Panc1 (cell line): Measurements from ENCODE around the gene RPH3AL.

ENCODE experiments used
- POLR2AphosphoS5 ChIP-seq: IDR thresholded peaks from 2 replicates; pipeline ENCODE4 v1.6.1; 2012; ENCODE audit warnings: mild to moderate bottlenecking, low read depth, low read length, moderate library complexity
- SIN3A ChIP-seq: IDR thresholded peaks from 2 replicates; pipeline ENCODE4 v1.6.1; 2012; ENCODE audit warnings: low read depth, mild to moderate bottlenecking, low read length, moderate library complexity, borderline replicate concordance; ENCODE audit not compliant: insufficient read depth
- TF ChIP-seq, protein P1 (sequence below): fragments of 450-650 bp; IDR thresholded peaks from 2 replicates; pipeline ENCODE4 v1.5.1; 2017; ENCODE audit warnings: mild to moderate bottlenecking
- TF ChIP-seq, protein P2 (sequence below), 2 experiments: IDR thresholded peaks; 2 replicates each; pipeline ENCODE4 v1.6.1; 2011 to 2012; ENCODE audit warnings: low read depth in 2 of 2, control low read depth in 1 of 2, low read length in 1 of 2, mild to moderate bottlenecking in 1 of 2, moderate library complexity in 1 of 2; ENCODE audit not compliant: insufficient read depth in 1 of 2

DNA sequence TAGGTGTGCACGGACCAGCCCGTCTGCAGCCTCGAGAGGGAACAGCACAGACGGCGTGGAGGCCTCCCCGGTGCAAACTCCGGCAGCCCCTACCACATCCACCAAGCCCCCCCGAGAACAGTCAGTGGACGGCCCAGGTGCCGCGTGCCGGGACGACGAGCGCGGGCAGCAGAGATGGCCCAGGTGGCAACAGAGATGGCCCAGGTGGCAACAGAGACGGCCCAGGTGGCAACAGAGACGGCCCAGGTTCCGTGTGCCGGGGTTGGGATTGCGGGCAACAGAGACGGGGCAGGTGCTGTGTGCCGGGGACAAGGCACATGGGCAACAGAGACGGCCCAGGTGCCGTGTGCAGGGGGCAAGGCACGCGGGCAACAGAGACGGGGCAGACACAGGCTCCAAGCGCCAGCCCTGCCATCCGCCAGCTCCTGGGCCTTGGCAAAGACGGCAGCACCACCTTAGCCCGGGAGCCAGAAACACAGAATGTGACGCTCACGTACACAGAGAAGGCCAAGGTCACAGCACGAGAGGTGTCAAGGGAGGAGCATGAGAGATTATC, 31.1 kb downstream of the RPH3AL start:
- TF ChIP-seq, protein P1, sequence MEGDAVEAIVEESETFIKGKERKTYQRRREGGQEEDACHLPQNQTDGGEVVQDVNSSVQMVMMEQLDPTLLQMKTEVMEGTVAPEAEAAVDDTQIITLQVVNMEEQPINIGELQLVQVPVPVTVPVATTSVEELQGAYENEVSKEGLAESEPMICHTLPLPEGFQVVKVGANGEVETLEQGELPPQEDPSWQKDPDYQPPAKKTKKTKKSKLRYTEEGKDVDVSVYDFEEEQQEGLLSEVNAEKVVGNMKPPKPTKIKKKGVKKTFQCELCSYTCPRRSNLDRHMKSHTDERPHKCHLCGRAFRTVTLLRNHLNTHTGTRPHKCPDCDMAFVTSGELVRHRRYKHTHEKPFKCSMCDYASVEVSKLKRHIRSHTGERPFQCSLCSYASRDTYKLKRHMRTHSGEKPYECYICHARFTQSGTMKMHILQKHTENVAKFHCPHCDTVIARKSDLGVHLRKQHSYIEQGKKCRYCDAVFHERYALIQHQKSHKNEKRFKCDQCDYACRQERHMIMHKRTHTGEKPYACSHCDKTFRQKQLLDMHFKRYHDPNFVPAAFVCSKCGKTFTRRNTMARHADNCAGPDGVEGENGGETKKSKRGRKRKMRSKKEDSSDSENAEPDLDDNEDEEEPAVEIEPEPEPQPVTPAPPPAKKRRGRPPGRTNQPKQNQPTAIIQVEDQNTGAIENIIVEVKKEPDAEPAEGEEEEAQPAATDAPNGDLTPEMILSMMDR = no peak
- no peak for TF ChIP-seq SIN3A
- no peak for TF ChIP-seq POLR2AphosphoS5
- TF ChIP-seq, protein P2, sequence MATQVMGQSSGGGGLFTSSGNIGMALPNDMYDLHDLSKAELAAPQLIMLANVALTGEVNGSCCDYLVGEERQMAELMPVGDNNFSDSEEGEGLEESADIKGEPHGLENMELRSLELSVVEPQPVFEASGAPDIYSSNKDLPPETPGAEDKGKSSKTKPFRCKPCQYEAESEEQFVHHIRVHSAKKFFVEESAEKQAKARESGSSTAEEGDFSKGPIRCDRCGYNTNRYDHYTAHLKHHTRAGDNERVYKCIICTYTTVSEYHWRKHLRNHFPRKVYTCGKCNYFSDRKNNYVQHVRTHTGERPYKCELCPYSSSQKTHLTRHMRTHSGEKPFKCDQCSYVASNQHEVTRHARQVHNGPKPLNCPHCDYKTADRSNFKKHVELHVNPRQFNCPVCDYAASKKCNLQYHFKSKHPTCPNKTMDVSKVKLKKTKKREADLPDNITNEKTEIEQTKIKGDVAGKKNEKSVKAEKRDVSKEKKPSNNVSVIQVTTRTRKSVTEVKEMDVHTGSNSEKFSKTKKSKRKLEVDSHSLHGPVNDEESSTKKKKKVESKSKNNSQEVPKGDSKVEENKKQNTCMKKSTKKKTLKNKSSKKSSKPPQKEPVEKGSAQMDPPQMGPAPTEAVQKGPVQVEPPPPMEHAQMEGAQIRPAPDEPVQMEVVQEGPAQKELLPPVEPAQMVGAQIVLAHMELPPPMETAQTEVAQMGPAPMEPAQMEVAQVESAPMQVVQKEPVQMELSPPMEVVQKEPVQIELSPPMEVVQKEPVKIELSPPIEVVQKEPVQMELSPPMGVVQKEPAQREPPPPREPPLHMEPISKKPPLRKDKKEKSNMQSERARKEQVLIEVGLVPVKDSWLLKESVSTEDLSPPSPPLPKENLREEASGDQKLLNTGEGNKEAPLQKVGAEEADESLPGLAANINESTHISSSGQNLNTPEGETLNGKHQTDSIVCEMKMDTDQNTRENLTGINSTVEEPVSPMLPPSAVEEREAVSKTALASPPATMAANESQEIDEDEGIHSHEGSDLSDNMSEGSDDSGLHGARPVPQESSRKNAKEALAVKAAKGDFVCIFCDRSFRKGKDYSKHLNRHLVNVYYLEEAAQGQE (IDR thresholded peaks at IDR 0.05; ENCODE audit: insufficient read depth in 1 of 2, low read depth in 2 of 2, low read length in 1 of 2) = no peak
